Right forelimb (tissue), 1 donor: ENCODE measurements around the gene MUSK.
"Not testable (repeated sequence)": the region's sequence is repeated elsewhere in the genome, so short reads cannot be mapped to it uniquely, and the experiment has no call there.

ENCODE experiments used
- DNase-seq: peaks from one replicate; pipeline ENCODE4 v3.0.0-alpha.2; 2018

The MUSK gene

DNA sequence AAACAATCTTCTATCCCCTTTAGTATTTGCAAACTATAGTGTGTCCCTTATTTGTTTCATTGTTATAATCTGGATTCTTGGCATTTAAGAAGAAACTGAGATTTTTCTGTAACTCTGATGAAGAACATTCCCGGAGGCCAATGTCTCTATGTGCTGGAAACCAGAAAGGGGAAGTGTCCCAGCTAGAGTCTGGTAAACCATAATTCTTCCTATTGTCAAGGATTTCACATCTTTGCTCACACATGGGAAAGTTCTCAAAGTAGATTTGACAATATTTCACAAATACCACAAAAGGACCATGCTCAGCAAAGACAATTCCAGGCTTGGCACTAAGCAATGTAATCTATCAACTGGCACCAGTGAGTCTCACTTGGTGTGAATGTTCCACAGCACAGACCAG is 146.8 kb downstream of the MUSK start:
- DNase-seq, result no peak

DNA sequence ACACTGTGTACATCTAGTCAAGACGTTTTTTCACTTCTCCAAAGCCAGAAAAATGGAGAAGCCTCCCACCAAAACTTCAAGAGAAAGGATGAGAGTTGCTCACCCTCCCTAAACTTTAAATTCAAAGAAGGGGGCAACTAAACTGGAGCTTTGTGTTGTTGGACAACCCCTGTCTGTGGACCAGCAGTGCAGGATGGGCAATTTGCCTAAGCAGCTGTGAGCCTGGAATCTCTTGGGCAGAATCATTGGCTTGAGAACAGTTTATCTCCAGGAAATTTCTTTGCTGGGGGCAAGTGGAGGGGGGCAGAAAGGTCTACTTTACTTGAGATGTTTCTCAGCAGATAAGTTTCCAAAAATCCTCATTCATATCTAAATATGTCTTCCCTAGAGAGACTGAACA is 151.8 kb downstream of the MUSK start:
- DNase-seq, result no peak

DNA sequence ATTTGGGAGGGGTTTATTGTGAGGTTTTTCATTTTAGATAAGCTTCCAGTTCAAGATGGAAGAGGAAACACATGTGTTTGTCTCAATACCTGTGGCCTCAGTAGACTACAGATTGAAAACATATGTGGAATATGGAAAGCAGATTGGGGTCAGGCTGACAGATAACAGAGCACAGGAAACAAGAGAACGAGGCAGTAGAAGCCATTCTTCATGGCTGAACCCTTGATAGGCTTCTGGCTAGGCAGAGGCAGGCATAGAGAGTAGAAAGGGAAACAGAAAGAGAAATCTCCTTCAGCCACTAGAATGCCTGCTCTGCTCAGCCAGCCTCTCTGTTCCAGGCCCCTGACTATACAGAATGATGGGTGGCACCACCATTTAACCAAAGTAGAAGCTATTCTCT is 152.5 kb downstream of the MUSK start:
- no peak for DNase-seq

GRCh38 chr9:110825129-110825528 is 156.5 kb downstream of the MUSK start:
- DNase-seq, result not testable (repeated sequence)

DNA sequence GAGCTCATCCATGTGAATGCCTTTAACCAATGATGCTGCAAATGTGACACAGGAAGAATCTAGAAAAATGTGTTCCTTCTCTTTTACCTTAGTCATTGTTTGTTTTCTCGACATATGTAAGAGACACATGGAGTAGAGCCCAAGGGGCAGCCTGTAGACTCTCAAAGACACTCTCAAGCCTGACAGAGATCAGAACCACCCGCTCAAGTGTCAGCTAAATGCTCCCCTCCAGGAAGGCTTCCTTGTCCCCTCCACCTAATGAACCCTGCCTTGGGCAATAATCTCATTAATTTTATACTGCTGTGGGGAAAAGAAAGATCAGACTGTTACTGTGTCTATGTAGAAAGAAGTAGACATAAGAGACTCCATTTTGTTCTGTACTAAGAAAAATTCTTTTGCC is 157.4 kb downstream of the MUSK start:
- no peak for DNase-seq

DNA sequence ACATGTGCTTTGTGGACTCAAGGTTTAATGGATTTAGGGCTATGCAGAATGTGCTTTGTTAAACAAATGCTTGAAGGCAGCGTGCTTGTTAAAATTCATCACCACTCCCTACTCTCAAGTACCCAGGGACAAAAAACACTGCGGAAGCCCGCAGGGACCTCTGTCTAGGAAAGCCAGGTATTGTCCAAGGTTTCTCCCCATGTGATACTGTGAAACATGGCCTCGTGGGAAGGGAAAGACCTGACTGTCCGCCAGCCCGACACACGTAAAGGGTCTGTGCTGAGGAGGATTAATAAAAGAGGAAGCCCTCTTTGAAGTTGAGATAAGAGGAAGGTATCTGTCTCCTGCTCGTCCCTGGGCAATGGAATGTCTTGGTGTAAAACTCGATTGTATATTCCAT is 157.8 kb downstream of the MUSK start:
- not testable (repeated sequence) for DNase-seq

GRCh38 chr9:110828264-110828663 is 159.7 kb downstream of the MUSK start:
- DNase-seq, result peak; percentile 72

GRCh38 chr9:110830495-110830894 is 161.9 kb downstream of the MUSK start:
- no peak for DNase-seq

DNA sequence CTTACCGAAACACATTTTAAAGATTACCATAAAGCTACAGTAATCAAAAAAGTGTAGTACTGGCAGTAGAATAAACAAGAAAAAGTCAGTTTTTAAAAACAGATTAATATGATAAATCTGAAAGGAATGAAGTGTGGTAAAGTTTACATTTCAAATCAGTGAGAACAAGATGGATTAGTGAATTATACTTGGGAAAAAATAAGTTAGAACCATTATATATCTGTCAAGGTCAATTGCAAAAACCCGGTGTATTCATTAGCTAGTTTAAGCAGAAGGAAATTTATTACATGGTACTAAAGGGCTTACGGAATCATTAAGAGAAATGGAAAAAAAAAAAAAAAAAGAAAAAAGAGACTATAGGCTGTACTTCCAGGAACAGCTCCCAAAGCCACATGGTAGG is 164.3 kb downstream of the MUSK start:
- no peak for DNase-seq

DNA sequence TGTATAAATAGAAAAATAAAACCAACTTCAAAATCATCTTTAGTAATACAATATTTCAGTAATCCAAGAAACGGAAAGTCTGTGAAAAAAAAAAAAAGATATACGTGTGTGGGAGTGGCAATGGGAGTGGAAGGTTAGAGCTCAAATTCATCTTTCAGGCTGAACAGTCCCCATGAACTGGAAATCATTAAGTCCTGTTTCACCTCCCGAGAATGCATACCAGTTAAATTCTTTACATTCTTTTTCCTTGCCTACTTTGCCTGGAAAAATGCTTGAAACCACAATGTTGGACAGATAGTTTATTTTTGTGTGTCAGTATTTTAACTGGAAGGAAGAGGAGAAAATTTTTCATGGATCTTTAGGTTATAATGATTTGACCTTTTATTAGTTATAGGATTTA is 166.8 kb downstream of the MUSK start:
- no peak for DNase-seq

DNA sequence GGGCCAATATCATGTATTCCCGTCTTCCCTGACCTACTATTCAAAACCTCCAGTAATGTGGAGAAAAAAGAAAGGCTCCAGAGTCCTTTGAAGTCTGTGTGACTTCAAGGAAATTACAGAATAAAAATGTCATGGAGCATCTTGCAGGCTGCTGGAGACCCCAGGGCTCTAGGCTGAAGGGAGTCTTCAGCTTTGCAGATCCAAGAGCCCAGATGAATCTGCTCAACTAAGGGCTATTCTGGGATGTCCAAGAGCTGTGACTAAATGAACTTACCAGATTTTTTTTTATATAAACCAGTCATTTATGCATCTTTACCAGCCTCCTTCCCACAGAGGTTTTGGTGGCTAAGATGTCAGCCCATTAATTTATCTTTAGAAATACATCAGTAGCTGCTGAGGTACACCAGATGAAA is 167.3 kb downstream of the MUSK start:
- DNase-seq, result no peak

GRCh38 chr9:110837401-110838005 is 168.9 kb downstream of the MUSK start:
- no peak for DNase-seq

GRCh38 chr9:110842169-110842568 is 173.6 kb downstream of the MUSK start:
- DNase-seq, result no peak

GRCh38 chr9:110842986-110843385 is 174.4 kb downstream of the MUSK start:
- no peak for DNase-seq

DNA sequence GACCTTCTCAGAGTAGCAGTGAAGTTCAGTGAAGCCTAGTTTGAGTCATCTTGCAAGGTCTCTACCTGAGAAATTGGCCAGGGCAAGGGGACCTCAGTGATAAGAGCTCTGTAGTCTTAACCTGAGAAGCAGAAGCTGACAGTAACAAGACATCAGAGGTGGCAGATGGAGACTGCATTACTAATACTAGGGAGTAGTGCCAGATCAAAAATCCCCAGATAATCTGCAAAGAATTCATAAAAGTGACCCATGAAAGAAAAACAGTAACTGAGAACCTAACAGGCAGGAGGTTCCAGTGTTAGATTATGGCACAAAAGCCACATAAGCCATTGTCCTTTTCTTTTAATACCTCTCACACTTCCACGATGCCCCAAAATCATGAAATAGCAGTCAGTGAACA is 175.5 kb downstream of the MUSK start:
- no peak for DNase-seq

GRCh38 chr9:110846215-110846614 is 177.6 kb downstream of the MUSK start:
- DNase-seq, result no peak

GRCh38 chr9:110847671-110848070 is 179.1 kb downstream of the MUSK start:
- no peak for DNase-seq

DNA sequence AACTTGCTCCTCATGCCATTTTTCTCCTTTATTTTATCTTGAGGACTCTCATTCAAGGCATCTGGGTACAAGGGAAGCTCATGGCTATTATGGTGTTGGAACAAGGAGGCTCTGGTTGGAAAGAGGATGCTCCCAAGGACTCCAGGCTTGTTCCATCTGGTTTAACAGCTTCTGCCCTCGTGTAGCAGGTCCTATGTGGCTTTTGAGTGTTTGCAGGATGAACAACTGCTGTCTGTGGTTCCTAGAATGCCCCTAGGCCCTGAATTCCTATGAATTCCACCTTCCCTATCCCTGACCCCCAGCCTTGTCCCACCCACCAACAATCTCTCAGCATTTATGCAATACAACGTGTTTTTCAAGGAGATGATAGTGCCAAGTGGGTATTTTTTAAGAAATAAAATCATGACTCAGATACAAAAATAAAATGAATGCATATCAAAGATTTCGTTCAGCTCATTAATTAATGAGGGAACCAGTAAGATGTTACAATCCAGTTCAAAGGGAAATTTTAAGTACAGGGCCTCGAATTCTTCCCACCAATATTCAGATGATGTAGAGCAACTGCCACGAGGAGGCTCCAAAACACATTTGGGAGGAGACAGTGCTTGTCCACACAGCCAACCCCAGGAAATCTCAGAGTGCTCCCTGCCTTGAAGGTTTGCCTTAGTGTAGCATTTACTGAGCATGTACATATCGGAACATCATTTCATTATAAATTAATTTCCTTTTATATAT is 182.0 kb downstream of the MUSK start:
- DNase-seq, result no peak
